H1 (cell line): Measurements from ENCODE around the gene MAGOHB. TPM values are rescaled to one million over a fixed set of nuclear protein-coding genes. Genes with fewer than 3 reads are reported as not detected.
A peak's percentile ranks its signal among the peaks of the same experiment; 100 is the strongest.

Source experiments
- CTCF ChIA-PET: fragments of 300-600 bp; sonication (Branson Sonifier 250); formaldehyde crosslinking; loops from one replicate; lab custom pipeline; 2021; ENCODE audit not compliant: partially characterized antibody; lab: Charles Lee
- POLR2A ChIA-PET: fragments of 300-600 bp; sonication (Branson Sonifier 250); formaldehyde crosslinking; loops from one replicate; lab custom pipeline; 2021; ENCODE audit warnings: inconsistent platforms; ENCODE audit not compliant: partially characterized antibody; lab: Charles Lee
- DNase-seq, 2 experiments: peaks; one replicate each; pipeline versions ENCODE4 v3.0.0 to v3.0.0-alpha.2; 2010 to 2022; ENCODE audit warnings: low spot score in 2 of 2, low read depth in 1 of 2, mixed read lengths in 1 of 2
- FAIRE-seq: peaks from 2 replicates; lab custom pipeline; 2011; peaks lifted over from hg19 to GRCh38; lab: Jason Lieb, UNC
- H2AFZ ChIP-seq: 2 replicates; pipeline ENCODE4 v1.8.1; 2012; ENCODE audit warnings: low read length, inconsistent platforms
- H2AK5ac ChIP-seq: 2 replicates; pipeline ENCODE4 v1.6.1; 2013; ENCODE audit warnings: low read depth, low read length
- H2BK120ac ChIP-seq: replicated peaks from 2 replicates; pipeline ENCODE3; 2013; ENCODE audit warnings: low read depth, low read length, inconsistent platforms
- H2BK12ac ChIP-seq: 2 replicates; pipeline ENCODE4 v1.6.1; 2013; ENCODE audit warnings: low read depth, low read length
- H2BK15ac ChIP-seq: 2 replicates; pipeline ENCODE4 v1.6.1; 2013; ENCODE audit warnings: low read length
- H2BK20ac ChIP-seq: 2 replicates; pipeline ENCODE4 v1.6.1; 2013; ENCODE audit warnings: low read length
- H2BK5ac ChIP-seq: 2 replicates; pipeline ENCODE4 v1.6.1; 2013; ENCODE audit warnings: low read depth, low read length
- H3K14ac ChIP-seq: 2 replicates; pipeline ENCODE4 v1.6.1; 2013; ENCODE audit warnings: inconsistent platforms; ENCODE audit not compliant: insufficient read length
- H3K18ac ChIP-seq: 2 replicates; pipeline ENCODE4 v1.6.1; 2013; ENCODE audit warnings: low read length; ENCODE audit errors: extremely low read depth
- H3K23ac ChIP-seq: 2 replicates; pipeline ENCODE4 v1.6.1; 2013; ENCODE audit warnings: inconsistent platforms; ENCODE audit not compliant: insufficient read length
- H3K23me2 ChIP-seq: 2 replicates; pipeline ENCODE4 v1.6.1; 2013; ENCODE audit warnings: low read depth, low read length
- H3K27ac ChIP-seq: 2 replicates; pipeline ENCODE4 v1.6.1; 2011; ENCODE audit warnings: low read depth, low read length, inconsistent platforms
- H3K27me3 ChIP-seq, 4 experiments: replicated peaks in 1 of 4; 1 replicate in 1 of 4; 2 replicates in 3 of 4; pipeline versions ENCODE4 v1.6.1 to v1.8.1; 2011 to 2013; ENCODE audit warnings: low read length in 3 of 4, mild to moderate bottlenecking in 3 of 4, inconsistent platforms in 2 of 4, mixed read lengths in 2 of 4, moderate library complexity in 1 of 4; ENCODE audit not compliant: control insufficient read depth in 3 of 4, insufficient read depth in 3 of 4; ENCODE audit errors: extremely low read depth in 1 of 4
- H3K36me3 ChIP-seq, 4 experiments: 2 replicates each; pipeline versions ENCODE4 v1.6.1 to v1.8.1; 2011 to 2013; ENCODE audit warnings: mild to moderate bottlenecking in 4 of 4, low read length in 3 of 4, moderate library complexity in 2 of 4, control low read depth in 1 of 4, inconsistent platforms in 1 of 4; ENCODE audit not compliant: insufficient read depth in 4 of 4, control insufficient read depth in 2 of 4
- H3K4ac ChIP-seq: replicated peaks from 2 replicates; pipeline ENCODE3; 2013; ENCODE audit warnings: low read length, low read depth, mixed read lengths, inconsistent platforms; ENCODE audit not compliant: insufficient read length
- H3K4me1 ChIP-seq, 4 experiments: replicated peaks in 1 of 4; 1 replicate in 1 of 4; 2 replicates in 3 of 4; pipeline versions ENCODE4 v1.6.1 to v1.8.1; 2011 to 2013; ENCODE audit warnings: low read length in 3 of 4, inconsistent platforms in 2 of 4, mixed read lengths in 1 of 4; ENCODE audit not compliant: insufficient read depth in 4 of 4, control insufficient read depth in 3 of 4
- H3K4me2 ChIP-seq, 2 experiments: 2 replicates each; pipeline versions ENCODE4 v1.6.1 to v1.8.1; 2011 to 2013; ENCODE audit warnings: low read depth in 2 of 2, low read length in 2 of 2, control low read depth in 1 of 2, inconsistent platforms in 1 of 2, mild to moderate bottlenecking in 1 of 2; ENCODE audit not compliant: insufficient read depth in 1 of 2
- H3K4me3 ChIP-seq, 4 experiments: fragments of 200-600, 300-600 bp in 1 of 4; sonication (generic), shearing (Covaris generic), sonication (Bioruptor Twin) in 1 of 4; 2 replicates each; pipeline versions ENCODE4 v1.5.1 to v1.8.1; 2011 to 2016; ENCODE audit warnings: low read length in 4 of 4, low read depth in 3 of 4, control low read depth in 2 of 4, inconsistent platforms in 2 of 4, mild to moderate bottlenecking in 2 of 4, mixed read lengths in 1 of 4, moderate library complexity in 1 of 4; ENCODE audit not compliant: insufficient read depth in 2 of 4; ENCODE audit errors: extremely low read depth in 1 of 4
- H3K56ac ChIP-seq: replicated peaks from 2 replicates; pipeline ENCODE3; 2013; ENCODE audit warnings: low read depth, mild to moderate bottlenecking, mixed read lengths, low read length, inconsistent platforms; ENCODE audit not compliant: insufficient read length
- H3K79me1 ChIP-seq: 2 replicates; pipeline ENCODE4 v1.6.1; 2013; ENCODE audit warnings: low read depth, low read length, control low read depth
- H3K79me2 ChIP-seq, 2 experiments: 2 replicates each; pipeline versions ENCODE4 v1.6.1 to v1.8.1; 2012 to 2013; ENCODE audit warnings: low read length in 2 of 2, mild to moderate bottlenecking in 2 of 2, inconsistent platforms in 1 of 2; ENCODE audit not compliant: insufficient read depth in 2 of 2, control insufficient read depth in 1 of 2
- H3K9ac ChIP-seq, 4 experiments: replicated peaks in 1 of 4; 1 replicate in 1 of 4; 2 replicates in 3 of 4; pipeline versions ENCODE4 v1.6.1 to v1.8.1; 2011 to 2013; ENCODE audit warnings: low read depth in 3 of 4, low read length in 3 of 4, control low read depth in 2 of 4, mild to moderate bottlenecking in 2 of 4, moderate library complexity in 2 of 4, inconsistent platforms in 1 of 4; ENCODE audit errors: extremely low read depth in 1 of 4
- H3K9me3 ChIP-seq, 2 experiments: 2 replicates each; pipeline versions ENCODE4 v1.6.1 to v1.8.1; 2012 to 2013; ENCODE audit warnings: mild to moderate bottlenecking in 2 of 2, moderate library complexity in 2 of 2, control low read depth in 1 of 2, inconsistent platforms in 1 of 2, low read depth in 1 of 2, low read length in 1 of 2, mixed read lengths in 1 of 2; ENCODE audit not compliant: insufficient read depth in 2 of 2
- H4K20me1 ChIP-seq, 2 experiments: replicated peaks in 1 of 2; 2 replicates each; pipeline versions ENCODE3 to v1.8.1; 2011 to 2013; ENCODE audit warnings: inconsistent platforms in 2 of 2, low read length in 2 of 2, mild to moderate bottlenecking in 1 of 2; ENCODE audit not compliant: insufficient read depth in 2 of 2, control insufficient read depth in 1 of 2
- H4K5ac ChIP-seq: 2 replicates; pipeline ENCODE4 v1.6.1; 2013; ENCODE audit warnings: low read length, low read depth, mixed read lengths, inconsistent platforms; ENCODE audit not compliant: insufficient read length
- H4K8ac ChIP-seq: 2 replicates; pipeline ENCODE4 v1.8.0; 2013; ENCODE audit warnings: mild to moderate bottlenecking, moderate library complexity, low read length, inconsistent platforms; ENCODE audit not compliant: insufficient read depth; ENCODE audit errors: extremely low read depth
- H4K91ac ChIP-seq: replicated peaks from 2 replicates; pipeline ENCODE3; 2013; ENCODE audit warnings: low read length, mixed read lengths, inconsistent platforms; ENCODE audit not compliant: insufficient read length
- CBX5 ChIP-seq: fragments of 300-800, 300-1000 bp; sonication (generic); IDR thresholded peaks from 2 replicates; pipeline ENCODE4 v1.7.1; 2016; ENCODE audit warnings: antibody characterized with exemption, low read length, low read depth
- CBX8 ChIP-seq: fragments of 300-800, 300-1000 bp; sonication (generic); IDR thresholded peaks from 2 replicates; pipeline ENCODE4 v1.7.1; 2016; ENCODE audit warnings: low read depth, low read length, borderline replicate concordance
- CTCF ChIP-seq, 3 experiments: IDR thresholded peaks; 1 replicate in 2 of 3; 2 replicates in 1 of 3; pipeline versions ENCODE4 v1.5.1 to v1.6.1; 2011; ENCODE audit warnings: low read length in 3 of 3, mild to moderate bottlenecking in 3 of 3, inconsistent platforms in 2 of 3, low read depth in 1 of 3, moderate library complexity in 1 of 3; ENCODE audit not compliant: insufficient read depth in 1 of 3; ENCODE audit errors: control extremely low read depth in 1 of 3
- EZH2 ChIP-seq: fragments of 200-600 bp; sonication (generic); IDR thresholded peaks from 2 replicates; pipeline ENCODE4 v1.7.1; 2012; ENCODE audit warnings: low read depth, mild to moderate bottlenecking, moderate library complexity, low read length, inconsistent platforms; ENCODE audit not compliant: severe bottlenecking
- FOSL1 ChIP-seq: IDR thresholded peaks from 2 replicates; pipeline ENCODE4 v1.6.1; 2011; ENCODE audit warnings: mild to moderate bottlenecking, low read depth, low read length, moderate library complexity; ENCODE audit not compliant: insufficient read depth
- POLR2A ChIP-seq, 2 experiments: IDR thresholded peaks; 1 replicate in 1 of 2; 2 replicates in 1 of 2; pipeline ENCODE4 v1.6.1; 2011; ENCODE audit warnings: low read depth in 2 of 2, low read length in 2 of 2, mild to moderate bottlenecking in 2 of 2; ENCODE audit errors: control extremely low read depth in 1 of 2
- POU5F1 ChIP-seq: IDR thresholded peaks from 2 replicates; pipeline ENCODE4 v1.6.1; 2011; ENCODE audit warnings: low read depth, mild to moderate bottlenecking, low read length, moderate library complexity
- RAD21 ChIP-seq, 2 experiments: IDR thresholded peaks in 1 of 2; conservative IDR thresholded peaks in 1 of 2; 2 replicates each; pipeline ENCODE4 v1.6.1; 2011; ENCODE audit warnings: low read depth in 2 of 2, low read length in 2 of 2, improper control_type of control experiment in 1 of 2, inconsistent platforms in 1 of 2, mild to moderate bottlenecking in 1 of 2, moderate library complexity in 1 of 2
- RBBP5 ChIP-seq: IDR thresholded peaks from 2 replicates; pipeline ENCODE4 v1.7.1; 2012; ENCODE audit warnings: low read depth, mild to moderate bottlenecking, inconsistent platforms, low read length, moderate library complexity, borderline replicate concordance
- TEAD4 ChIP-seq: IDR thresholded peaks from 2 replicates; pipeline ENCODE4 v1.6.1; 2012; ENCODE audit warnings: low read depth, low read length, inconsistent platforms, mixed read lengths
- WGBS, 2 experiments: shearing (Covaris generic) in 1 of 2; methylation state at CpG; one replicate each; pipeline versions ENCODE4 v1.1.6 to v1.1.7; 2013 to 2015; ENCODE audit warnings: low lambda C conversion rate in 2 of 2, mixed read lengths in 2 of 2, inconsistent platforms in 1 of 2, low coverage in 1 of 2, missing lambda C conversion rate in 1 of 2; ENCODE audit not compliant: insufficient replicate concordance in 2 of 2, insufficient coverage in 1 of 2, insufficient read length in 1 of 2; ENCODE audit errors: extremely low coverage in 1 of 2, missing lambda C conversion rate in 1 of 2; 5-methylcytosine and 5-hydroxymethylcytosine counted together
- polyA plus RNA-seq, 7 experiments: library from polyadenylated mRNA; depleted of rRNA in 3 of 7; stranded (reverse) in 5 of 7; unstranded in 2 of 7; fragments of >200 nt in 5 of 7; fragments of 200-250 nt in 2 of 7; gene quantifications; 1 replicate in 5 of 7; 2 replicates in 1 of 7; 4 replicates in 1 of 7; pipeline versions ENCODE4 v1.2.1 to v1.2.3, GENCODE V29; 2011 to 2013; ENCODE audit warnings: missing spikeins in 2 of 7, mixed read lengths in 2 of 7
- total RNA-seq: library from RNA; stranded (reverse); fragmentation: NEBNext Ultra II Directional; extraction: Animal tissue kit (Norgen Biotek cat#: 25700); gene quantifications from 2 replicates; pipeline ENCODE4 v1.2.1, GENCODE V29; 2021

The MAGOHB gene
- total and polyA plus RNA-seq, 2 of the 8 experiments (the other 6 are each of a cell fraction or from before 2014, with no cell fraction given), result 21.5 to 53.7 TPM

- no peak overlapping the region for H2AFZ ChIP-seq
- no peak overlapping the region for H3K4me3 ChIP-seq
- H3K9me3 ChIP-seq, result no peaks in the 10 kb centered on the region
- peaks cover 0 to 2% of the 10 kb centered on the region in 2 experiments for H4K20me1 ChIP-seq
- CTCF ChIA-PET, result interaction anchor here (0.8 to 1.8 kb wide), 6 partner anchors 10 to 27 kb away, joined by 3 to 4 read pairs (median 3); no protein-coding TSS in a partner anchor
- H3K9ac ChIP-seq, result no peak overlapping the region
- H3K27ac ChIP-seq, result no peak overlapping the region
- no peak overlapping the region for H3K56ac ChIP-seq
- H3K18ac ChIP-seq, result no peak overlapping the region
- POLR2A ChIA-PET, result interaction anchor here (0.6 to 0.8 kb wide), 2 partner anchors 28 to 111 kb away, joined by 3 to 7 read pairs; no protein-coding TSS in a partner anchor
- H3K36me3 ChIP-seq, result peaks cover 0 to 71% (median 21%) of the 10 kb centered on the region in 4 experiments; a peak in 6 of 8 replicates
- FAIRE-seq, result no peak
- no peaks in the 10 kb centered on the region for H3K79me1 ChIP-seq
- no peak overlapping the region for H2AK5ac ChIP-seq
- 92% methylated on average over 3 of the region's 3 CpGs; no CpG with 5 or more reads in 1 of the 2 experiments for WGBS, 2 experiments
- H3K4me2 ChIP-seq, result no peak overlapping the region
- no peak overlapping the region for H2BK120ac ChIP-seq
- H2BK12ac ChIP-seq, result no peak overlapping the region
- H3K4me1 ChIP-seq, result no peaks in the 10 kb centered on the region; a peak in 1 of 7 replicates
- no peak overlapping the region for H2BK20ac ChIP-seq
- no peak overlapping the region for H3K14ac ChIP-seq
- peaks cover 3% of the 10 kb centered on the region for H3K23me2 ChIP-seq
- no peak overlapping the region for H2BK15ac ChIP-seq
- no peak overlapping the region for H2BK5ac ChIP-seq
- H3K23ac ChIP-seq, result no peak overlapping the region
- no peak for DNase-seq
- H3K27me3 ChIP-seq, result no peaks in the 10 kb centered on the region
- H4K91ac ChIP-seq, result no peak overlapping the region
- H3K4ac ChIP-seq, result no peak overlapping the region
- H4K8ac ChIP-seq, result no peak overlapping the region
- H3K79me2 ChIP-seq, result peaks cover 3 to 23% of the 10 kb centered on the region in 2 experiments; a peak in 3 of 4 replicates
- H4K5ac ChIP-seq, result no peak overlapping the region
- peak; percentile 4 to 41; a peak in 1 of 4 replicates for TF ChIP-seq RAD21 (IDR thresholded peaks at IDR 0.05 in 1 of 2, conservative IDR thresholded peaks at IDR 0.05 in 1 of 2; ENCODE audit: low read depth in 2 of 2, low read length in 2 of 2)
- no peak for TF ChIP-seq CBX5
- TF ChIP-seq FOSL1, result no peak
- no peak for TF ChIP-seq TEAD4
- TF ChIP-seq RBBP5, result no peak
- TF ChIP-seq POLR2A (IDR thresholded peaks at IDR 0.05; ENCODE audit: control extremely low read depth in 1 of 2, low read depth in 2 of 2, low read length in 2 of 2), result no peak
- TF ChIP-seq EZH2, result no peak
- TF ChIP-seq CBX8, result no peak
- peak in 1 of 3 experiments; percentile 22; a peak in 1 of 4 replicates for TF ChIP-seq CTCF (IDR thresholded peaks at IDR 0.05; ENCODE audit: control extremely low read depth in 1 of 3, insufficient read depth in 1 of 3, low read depth in 1 of 3, low read length in 3 of 3)
- no peak for TF ChIP-seq POU5F1
These were observed 5.4 kb downstream of the MAGOHB start for GRCh38 chr12:10607885-10608458.
